HL-60 (cell line): Measurements from ENCODE around the gene KCNJ9.

Experiments used
- DNase-seq, 2 experiments: peaks; one replicate each; pipeline ENCODE4 v3.0.0-alpha.2; 2010 to 2020; ENCODE audit warnings: low read depth in 1 of 2, low spot score in 1 of 2
- H3K27ac ChIP-seq: fragments of 250-450 bp; sonication (Bioruptor Pico); replicated peaks from 2 replicates; pipeline ENCODE4 v1.5.1; 2020; ENCODE audit warnings: mild to moderate bottlenecking, moderate library complexity
- H3K27me3 ChIP-seq: fragments of 250-450 bp; sonication (Bioruptor Pico); 2 replicates; pipeline ENCODE4 v1.5.1; 2021; ENCODE audit warnings: mild to moderate bottlenecking, moderate library complexity; ENCODE audit not compliant: insufficient read depth, poor library complexity, severe bottlenecking
- H3K4me3 ChIP-seq: replicated peaks from 2 replicates; pipeline ENCODE4 v1.5.1; 2011; ENCODE audit warnings: mild to moderate bottlenecking, control low read depth, low read length; ENCODE audit not compliant: insufficient read depth
- CTCF ChIP-seq: IDR thresholded peaks from one replicate; pipeline ENCODE4 v1.5.1; 2011; ENCODE audit warnings: low read length, control low read depth, inconsistent platforms; ENCODE audit not compliant: insufficient read depth
- GABPA ChIP-seq: IDR thresholded peaks from 2 replicates; pipeline ENCODE4 v1.6.1; 2012; ENCODE audit warnings: low read depth
- POLR2AphosphoS5 ChIP-seq: IDR thresholded peaks from 2 replicates; pipeline ENCODE4 v1.6.1; 2012; ENCODE audit warnings: low read depth
- REST ChIP-seq: IDR thresholded peaks from 2 replicates; pipeline ENCODE4 v1.6.1; 2012; ENCODE audit warnings: low read depth; ENCODE audit not compliant: insufficient replicate concordance
- SPI1 ChIP-seq: IDR thresholded peaks from 2 replicates; pipeline ENCODE4 v1.6.1; 2012; ENCODE audit warnings: low read depth, mild to moderate bottlenecking, borderline replicate concordance

KCNJ9 gene

GRCh38 chr1:160127381-160127780 is 46.0 kb downstream of the KCNJ9 start:
- H3K27ac ChIP-seq = no peak overlapping the region
- no peaks in the 10 kb centered on the region for H3K27me3 ChIP-seq

GRCh38 chr1:160127865-160128523 is 46.7 kb downstream of the KCNJ9 start:
- no peak for DNase-seq
- TF ChIP-seq CTCF = no peak
- TF ChIP-seq SPI1 = no peak
- no peak for TF ChIP-seq REST
- TF ChIP-seq POLR2AphosphoS5 = no peak

More at GRCh38 chr1:160127381-160127780, 46.0 kb downstream of the KCNJ9 start:
- TF ChIP-seq SPI1 (no peak), GABPA (no peak), REST (no peak), CTCF (no peak), POLR2AphosphoS5 (no peak)
- no peak overlapping the region for H3K4me3 ChIP-seq
- no peak for DNase-seq

GRCh38 chr1:160128636-160129035 is 47.3 kb downstream of the KCNJ9 start:
- no peak for DNase-seq
- Histone ChIP-seq H3K27me3 (no peaks in the 10 kb centered on the region), H3K27ac (no peak overlapping the region), H3K4me3 (no peak overlapping the region)
- TF ChIP-seq POLR2AphosphoS5 (no peak), REST (no peak), SPI1 (no peak)

More at GRCh38 chr1:160127865-160128523, 46.7 kb downstream of the KCNJ9 start:
- Histone ChIP-seq H3K27me3 (no peaks in the 10 kb centered on the region), H3K27ac (no peak overlapping the region), H3K4me3 (no peak overlapping the region)
